ENCODE results near the gene CARD10. TPM values are rescaled to one million over a fixed set of nuclear protein-coding genes. Genes with fewer than 3 reads are reported as not detected.

CARD10 gene
- total RNA-seq, 2 donors from 2014 or later = 14.2 to 70.7 TPM

DNA sequence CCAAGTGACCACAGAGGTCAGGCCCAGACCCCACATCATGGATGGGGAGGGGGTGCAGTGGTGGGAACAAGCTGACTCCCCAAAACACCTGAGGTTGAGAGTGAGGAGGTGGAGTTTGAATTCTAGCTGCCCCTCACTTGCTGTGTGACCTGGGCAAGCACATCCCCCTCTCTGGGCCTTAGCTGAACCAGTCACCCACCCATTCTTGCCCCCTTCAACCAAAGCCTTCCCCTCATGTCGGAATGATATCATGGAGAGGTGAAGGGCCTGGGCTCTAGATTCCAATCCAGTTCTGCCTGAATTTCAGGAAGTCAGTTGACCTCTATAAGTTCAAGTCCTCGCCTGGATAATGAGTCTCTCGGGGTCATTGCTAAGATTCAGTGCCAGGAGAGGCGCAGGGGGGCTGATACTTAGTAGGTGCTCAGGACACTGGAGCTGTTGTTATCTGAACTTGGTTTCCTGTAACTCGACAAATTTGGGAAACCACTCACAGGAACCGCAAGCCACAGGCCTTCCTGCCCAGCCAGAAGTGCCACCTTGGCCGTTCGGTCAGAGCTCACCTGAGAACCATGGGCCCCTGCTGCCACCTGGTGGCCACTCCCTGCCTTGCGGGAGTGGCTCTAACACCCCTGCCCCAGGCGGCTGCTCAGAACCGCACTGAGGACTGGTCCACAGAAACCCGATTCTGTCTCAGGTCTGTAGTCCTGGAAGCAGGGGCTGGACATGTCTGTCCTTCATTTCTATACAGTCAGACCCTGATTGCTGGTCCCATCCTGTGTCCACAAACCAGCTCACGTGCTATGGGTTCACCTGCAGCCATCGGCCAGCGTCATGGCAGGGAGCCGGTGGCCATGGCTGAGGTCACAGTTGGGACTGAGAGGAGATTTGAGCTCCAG is 47.9 kb upstream of the CARD10 start:
- TF ChIP-seq POLR2A (IDR thresholded peaks at IDR 0.05) (no peak), POLR2AphosphoS5 (IDR thresholded peaks at IDR 0.05) (peak; percentile 63)
- TF ChIP-seq, protein P1, sequence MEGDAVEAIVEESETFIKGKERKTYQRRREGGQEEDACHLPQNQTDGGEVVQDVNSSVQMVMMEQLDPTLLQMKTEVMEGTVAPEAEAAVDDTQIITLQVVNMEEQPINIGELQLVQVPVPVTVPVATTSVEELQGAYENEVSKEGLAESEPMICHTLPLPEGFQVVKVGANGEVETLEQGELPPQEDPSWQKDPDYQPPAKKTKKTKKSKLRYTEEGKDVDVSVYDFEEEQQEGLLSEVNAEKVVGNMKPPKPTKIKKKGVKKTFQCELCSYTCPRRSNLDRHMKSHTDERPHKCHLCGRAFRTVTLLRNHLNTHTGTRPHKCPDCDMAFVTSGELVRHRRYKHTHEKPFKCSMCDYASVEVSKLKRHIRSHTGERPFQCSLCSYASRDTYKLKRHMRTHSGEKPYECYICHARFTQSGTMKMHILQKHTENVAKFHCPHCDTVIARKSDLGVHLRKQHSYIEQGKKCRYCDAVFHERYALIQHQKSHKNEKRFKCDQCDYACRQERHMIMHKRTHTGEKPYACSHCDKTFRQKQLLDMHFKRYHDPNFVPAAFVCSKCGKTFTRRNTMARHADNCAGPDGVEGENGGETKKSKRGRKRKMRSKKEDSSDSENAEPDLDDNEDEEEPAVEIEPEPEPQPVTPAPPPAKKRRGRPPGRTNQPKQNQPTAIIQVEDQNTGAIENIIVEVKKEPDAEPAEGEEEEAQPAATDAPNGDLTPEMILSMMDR (IDR thresholded peaks at IDR 0.05) = peak; percentile 92 to 99 (median 98)
- H3K4me1 ChIP-seq (replicated peaks) = peaks cover 18% of the 10 kb centered on the region
- intact Hi-C loops (cut with DNase I) = loop anchor here (5.0 kb wide), 1 partner anchor 250 kb away; no protein-coding TSS in a partner anchor
- H3K36me3 ChIP-seq = no peaks in the 10 kb centered on the region
- peak overlapping the region; percentile 38 to 42 for H3K27ac ChIP-seq
- no peak overlapping the region for H3K4me3 ChIP-seq
- WGBS = 47% methylated on average over 15 of the region's 16 CpGs
- H3K27me3 ChIP-seq (replicated peaks; ENCODE audit: insufficient read depth) = no peaks in the 10 kb centered on the region
- DNase-seq (ENCODE audit: low spot score) = peak; percentile 90
- no peaks in the 10 kb centered on the region for H3K9me3 ChIP-seq

DNA sequence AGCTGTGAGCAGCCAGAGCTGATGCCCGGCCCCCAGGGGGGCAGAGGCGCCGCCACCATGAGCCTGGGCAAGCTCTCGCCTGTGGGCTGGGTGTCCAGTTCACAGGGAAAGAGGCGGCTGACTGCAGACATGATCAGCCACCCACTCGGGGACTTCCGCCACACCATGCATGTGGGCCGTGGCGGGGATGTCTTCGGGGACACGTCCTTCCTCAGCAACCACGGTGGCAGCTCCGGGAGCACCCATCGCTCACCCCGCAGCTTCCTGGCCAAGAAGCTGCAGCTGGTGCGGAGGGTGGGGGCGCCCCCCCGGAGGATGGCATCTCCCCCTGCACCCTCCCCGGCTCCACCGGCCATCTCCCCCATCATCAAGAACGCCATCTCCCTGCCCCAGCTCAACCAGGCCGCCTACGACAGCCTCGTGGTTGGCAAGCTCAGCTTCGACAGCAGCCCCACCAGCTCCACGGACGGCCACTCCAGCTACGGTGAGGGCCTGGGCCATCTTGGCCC is 47.2 kb upstream of the CARD10 start:
- Histone ChIP-seq H3K4me1 (replicated peaks) (peaks cover 18% of the 10 kb centered on the region), H3K27ac (peak overlapping the region in 1 of 2 donors; percentile 42), H3K4me3 (no peak overlapping the region), H3K9me3 (no peaks in the 10 kb centered on the region), H3K36me3 (no peaks in the 10 kb centered on the region), H3K27me3 (replicated peaks; ENCODE audit: insufficient read depth) (no peaks in the 10 kb centered on the region)
- TF ChIP-seq, protein P1 (IDR thresholded peaks at IDR 0.05) = no peak
- 74% methylated on average over 26 of the region's 28 CpGs for WGBS
- no peak for DNase-seq (ENCODE audit: low spot score)
- intact Hi-C loops (cut with DNase I) = loop anchor here (5.0 kb wide), 1 partner anchor 249 kb away; no protein-coding TSS in a partner anchor

DNA sequence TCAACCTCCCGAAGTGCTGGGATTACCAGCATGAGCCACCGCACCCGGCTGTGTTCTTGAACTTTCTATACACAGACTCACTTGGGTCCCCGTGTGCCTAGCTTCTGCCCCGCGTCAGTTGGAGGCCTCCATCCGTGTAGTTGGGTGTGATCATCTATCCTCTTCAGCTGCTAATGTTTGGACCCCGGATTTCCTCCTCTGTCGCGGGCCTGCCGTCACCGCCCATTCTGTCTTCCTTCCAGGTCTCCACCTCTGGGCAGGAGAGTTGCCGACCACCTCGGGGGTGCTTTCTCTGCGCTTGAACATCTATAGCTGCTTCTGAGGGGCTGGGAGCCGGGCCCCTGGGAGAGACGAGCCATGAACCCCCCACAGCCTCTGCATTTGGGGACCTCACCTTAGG is 46.6 kb upstream of the CARD10 start:
- WGBS = 70% methylated on average over 17 of the region's 17 CpGs
- DNase-seq (ENCODE audit: low spot score) = no peak
- TF ChIP-seq, protein P1 (IDR thresholded peaks at IDR 0.05) = no peak
- TF ChIP-seq POLR2AphosphoS5 (IDR thresholded peaks at IDR 0.05) (no peak), POLR2A (IDR thresholded peaks at IDR 0.05) (no peak)
- no peak overlapping the region for H3K27ac ChIP-seq
- H3K4me3 ChIP-seq = no peak overlapping the region
- no peaks in the 10 kb centered on the region for H3K36me3 ChIP-seq
- no peaks in the 10 kb centered on the region for H3K9me3 ChIP-seq
- H3K4me1 ChIP-seq (replicated peaks) = peaks cover 18% of the 10 kb centered on the region
- intact Hi-C loops (cut with DNase I) = loop anchor here (5.0 kb wide), 1 partner anchor 249 kb away; no protein-coding TSS in a partner anchor
- H3K27me3 ChIP-seq (replicated peaks; ENCODE audit: insufficient read depth) = no peaks in the 10 kb centered on the region

DNA sequence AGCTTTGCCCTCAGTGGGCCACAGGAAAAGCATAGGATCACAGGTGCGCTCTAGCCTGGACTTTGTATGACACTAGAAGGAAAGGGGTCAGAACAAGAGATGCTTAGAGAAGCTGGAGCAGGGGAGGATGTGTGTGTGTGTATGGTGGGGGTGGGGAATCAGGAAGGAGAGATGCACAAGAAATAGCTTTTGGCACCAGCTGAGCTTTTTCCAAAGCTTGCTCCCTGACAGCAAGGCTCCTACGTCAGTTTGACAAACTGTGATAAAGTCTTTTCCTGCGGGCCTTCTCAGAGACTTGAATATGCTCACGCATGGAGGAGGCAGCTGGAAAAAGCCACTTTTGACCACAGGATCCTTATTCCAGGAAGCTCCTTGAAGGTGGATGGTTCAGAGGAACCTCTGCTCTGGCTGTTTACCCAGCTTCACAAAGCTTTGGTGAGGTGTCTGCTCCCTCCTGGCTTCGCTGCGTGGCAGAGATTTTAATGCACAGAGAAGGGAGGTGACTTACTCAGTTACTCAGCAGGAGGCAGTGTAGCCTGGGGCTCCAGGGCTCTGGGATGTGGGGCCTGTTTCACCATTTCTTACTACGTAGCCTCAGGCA is 45.0 kb upstream of the CARD10 start:
- no peak for DNase-seq (ENCODE audit: low spot score)
- Histone ChIP-seq H3K27ac (peak overlapping the region; percentile 95 to 97), H3K36me3 (no peaks in the 10 kb centered on the region), H3K4me3 (no peak overlapping the region), H3K4me1 (replicated peaks) (peaks cover 14% of the 10 kb centered on the region), H3K27me3 (replicated peaks; ENCODE audit: insufficient read depth) (no peaks in the 10 kb centered on the region), H3K9me3 (no peaks in the 10 kb centered on the region)
- no peak for TF ChIP-seq POLR2AphosphoS5 (IDR thresholded peaks at IDR 0.05)
- no peak for TF ChIP-seq POLR2A (IDR thresholded peaks at IDR 0.05)
- TF ChIP-seq, protein P1 (IDR thresholded peaks at IDR 0.05) = no peak
- 66% methylated on average over 7 of the region's 7 CpGs for WGBS
- intact Hi-C loops (cut with DNase I) = no loop called here
